Esophagus squamous epithelium (tissue), 4 donors: ENCODE data around the gene GPD1.

ENCODE experiments used
- POLR2A ChIP-seq, 4 donors: fragments of 450-650 bp; IDR thresholded peaks; one replicate each; pipeline ENCODE4 v1.6.1; 2017; ENCODE audit warnings: antibody characterized with exemption in 4 of 4, mild to moderate bottlenecking in 4 of 4, moderate library complexity in 3 of 4
- TF ChIP-seq, protein P1 (sequence below), 6 experiments: fragments of 450-650 bp in 4 of 6; fragments of 200-600 bp in 2 of 6; sonication (generic) in 2 of 6; IDR thresholded peaks; one replicate each; pipeline ENCODE4 v1.5.1; 2016 to 2019; ENCODE audit warnings: antibody characterized with exemption in 6 of 6, mild to moderate bottlenecking in 4 of 6, moderate library complexity in 4 of 6

DNA sequence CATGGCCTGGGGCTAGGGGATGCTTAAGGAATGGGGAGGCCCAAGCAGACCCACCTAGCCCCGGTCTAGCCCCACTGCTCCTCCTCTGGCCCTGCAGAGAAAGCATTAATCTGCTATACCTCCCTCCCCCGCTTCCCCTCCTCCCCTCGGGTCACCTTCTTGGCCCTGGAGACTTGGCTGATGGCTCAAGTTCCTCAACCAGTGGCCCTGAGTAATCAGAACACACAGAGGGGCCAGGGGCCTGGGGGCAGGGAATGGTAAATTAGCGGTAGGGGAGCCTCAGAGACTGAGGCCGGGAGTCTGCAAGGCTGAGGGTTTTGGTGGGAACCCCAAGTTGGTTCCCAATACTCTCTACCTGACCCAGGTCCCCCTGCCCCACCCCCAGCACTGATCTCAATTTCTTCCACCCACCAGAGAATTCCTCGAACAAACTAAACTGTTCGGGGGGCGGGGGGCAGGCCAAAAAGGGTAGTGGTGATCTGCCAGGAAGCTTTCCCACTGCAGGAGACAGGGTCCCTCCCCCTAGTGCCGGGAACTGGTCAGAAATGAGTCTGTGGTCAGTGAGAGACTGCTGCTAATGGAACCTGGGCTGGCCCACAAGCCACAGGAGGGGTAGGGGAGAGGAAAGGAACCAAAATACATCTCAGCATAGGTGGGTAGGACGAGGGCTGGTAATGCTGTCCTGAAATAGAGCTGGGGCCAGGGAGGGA is 31.5 kb upstream of the GPD1 start:
- TF ChIP-seq POLR2A (IDR thresholded peaks at IDR 0.05) = no peak
- TF ChIP-seq, protein P1, sequence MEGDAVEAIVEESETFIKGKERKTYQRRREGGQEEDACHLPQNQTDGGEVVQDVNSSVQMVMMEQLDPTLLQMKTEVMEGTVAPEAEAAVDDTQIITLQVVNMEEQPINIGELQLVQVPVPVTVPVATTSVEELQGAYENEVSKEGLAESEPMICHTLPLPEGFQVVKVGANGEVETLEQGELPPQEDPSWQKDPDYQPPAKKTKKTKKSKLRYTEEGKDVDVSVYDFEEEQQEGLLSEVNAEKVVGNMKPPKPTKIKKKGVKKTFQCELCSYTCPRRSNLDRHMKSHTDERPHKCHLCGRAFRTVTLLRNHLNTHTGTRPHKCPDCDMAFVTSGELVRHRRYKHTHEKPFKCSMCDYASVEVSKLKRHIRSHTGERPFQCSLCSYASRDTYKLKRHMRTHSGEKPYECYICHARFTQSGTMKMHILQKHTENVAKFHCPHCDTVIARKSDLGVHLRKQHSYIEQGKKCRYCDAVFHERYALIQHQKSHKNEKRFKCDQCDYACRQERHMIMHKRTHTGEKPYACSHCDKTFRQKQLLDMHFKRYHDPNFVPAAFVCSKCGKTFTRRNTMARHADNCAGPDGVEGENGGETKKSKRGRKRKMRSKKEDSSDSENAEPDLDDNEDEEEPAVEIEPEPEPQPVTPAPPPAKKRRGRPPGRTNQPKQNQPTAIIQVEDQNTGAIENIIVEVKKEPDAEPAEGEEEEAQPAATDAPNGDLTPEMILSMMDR (IDR thresholded peaks at IDR 0.05) = no peak
